H1 (cell line): ENCODE measurements around the gene CAMTA2. TPM values are rescaled to one million over a fixed set of nuclear protein-coding genes. Genes with fewer than 3 reads are reported as not detected.

Experiments
- ATF3 ChIP-seq: IDR thresholded peaks from 2 replicates; pipeline ENCODE4 v1.6.1; 2011; ENCODE audit warnings: low read depth, mild to moderate bottlenecking, low read length; ENCODE audit not compliant: insufficient read depth
- CHD7 ChIP-seq: fragments of 300-600 bp; sonication (generic); IDR thresholded peaks from 2 replicates; pipeline ENCODE4 v1.7.1; 2012; ENCODE audit warnings: low read length, moderate library complexity, mild to moderate bottlenecking, inconsistent platforms; ENCODE audit not compliant: insufficient replicate concordance
- CTCF ChIP-seq, 3 experiments: IDR thresholded peaks; 1 replicate in 2 of 3; 2 replicates in 1 of 3; pipeline versions ENCODE4 v1.5.1 to v1.6.1; 2011; ENCODE audit warnings: low read length in 3 of 3, mild to moderate bottlenecking in 3 of 3, inconsistent platforms in 2 of 3, low read depth in 1 of 3, moderate library complexity in 1 of 3; ENCODE audit not compliant: insufficient read depth in 1 of 3; ENCODE audit errors: control extremely low read depth in 1 of 3
- EZH2 ChIP-seq: fragments of 200-600 bp; sonication (generic); IDR thresholded peaks from 2 replicates; pipeline ENCODE4 v1.7.1; 2012; ENCODE audit warnings: low read depth, mild to moderate bottlenecking, moderate library complexity, low read length, inconsistent platforms; ENCODE audit not compliant: severe bottlenecking
- HDAC6 ChIP-seq: IDR thresholded peaks from one replicate; pipeline ENCODE4 v1.7.1; 2012; ENCODE audit warnings: low read depth, mild to moderate bottlenecking, inconsistent platforms, low read length, moderate library complexity
- POU5F1 ChIP-seq: IDR thresholded peaks from 2 replicates; pipeline ENCODE4 v1.6.1; 2011; ENCODE audit warnings: low read depth, mild to moderate bottlenecking, low read length, moderate library complexity
- RNF2 ChIP-seq: fragments of 200-900, 300-1000 bp; sonication (generic); IDR thresholded peaks from 2 replicates; pipeline ENCODE4 v1.7.1; 2016; ENCODE audit warnings: borderline replicate concordance, low read depth, mild to moderate bottlenecking, antibody characterized with exemption, low read length; ENCODE audit not compliant: poor library complexity, severe bottlenecking; ENCODE audit errors: missing control alignments
- SP2 ChIP-seq: IDR thresholded peaks from 2 replicates; pipeline ENCODE4 v1.6.1; 2012; ENCODE audit warnings: mild to moderate bottlenecking, low read length, inconsistent platforms
- polyA plus RNA-seq, 7 experiments: library from polyadenylated mRNA; depleted of rRNA in 3 of 7; stranded (reverse) in 5 of 7; unstranded in 2 of 7; fragments of >200 nt in 5 of 7; fragments of 200-250 nt in 2 of 7; gene quantifications; 1 replicate in 5 of 7; 2 replicates in 1 of 7; 4 replicates in 1 of 7; pipeline versions ENCODE4 v1.2.1 to v1.2.3, GENCODE V29; 2011 to 2013; ENCODE audit warnings: missing spikeins in 2 of 7, mixed read lengths in 2 of 7
- total RNA-seq: library from RNA; stranded (reverse); fragmentation: NEBNext Ultra II Directional; extraction: Animal tissue kit (Norgen Biotek cat#: 25700); gene quantifications from 2 replicates; pipeline ENCODE4 v1.2.1, GENCODE V29; 2021

The CAMTA2 gene
- total and polyA plus RNA-seq, 2 of the 8 experiments (the other 6 are each of a cell fraction or from before 2014, with no cell fraction given) = 5.5 to 12.0 TPM

GRCh38 chr17:4932756-4933155 lies 54.7 kb downstream of the CAMTA2 start (continued):
- TF ChIP-seq CHD7 (no peak), RNF2 (no peak), CTCF (IDR thresholded peaks at IDR 0.05; ENCODE audit: control extremely low read depth in 1 of 3, insufficient read depth in 1 of 3, low read depth in 1 of 3, low read length in 3 of 3) (no peak), SP2 (no peak), EZH2 (no peak), POU5F1 (no peak), ATF3 (no peak), HDAC6 (no peak)
- TF ChIP-seq, all 59 proteins: peak for 0
